Ovary (tissue), 3 donors: ENCODE results near the gene AGBL5.

Experiments
- EP300 ChIP-seq: sonication (generic); formaldehyde crosslinking; IDR thresholded peaks from one replicate; pipeline ENCODE4 v1.6.1; 2017; ENCODE audit warnings: antibody characterized with exemption
- POLR2A ChIP-seq: fragments of 450-650 bp; IDR thresholded peaks from one replicate; pipeline ENCODE4 v1.6.1; 2017; ENCODE audit warnings: antibody characterized with exemption, mild to moderate bottlenecking, moderate library complexity
- TF ChIP-seq, protein P1 (sequence below), 3 donors: fragments of 450-650 bp in 2 of 3; fragments of 200-600 bp in 1 of 3; IDR thresholded peaks; one replicate each; pipeline versions ENCODE4 v1.5.1 to v1.8.0; 2016 to 2022; ENCODE audit warnings: antibody characterized with exemption in 3 of 3, mild to moderate bottlenecking in 1 of 3
- donor health status: DM: no; HTN: no; CAD: no.

DNA sequence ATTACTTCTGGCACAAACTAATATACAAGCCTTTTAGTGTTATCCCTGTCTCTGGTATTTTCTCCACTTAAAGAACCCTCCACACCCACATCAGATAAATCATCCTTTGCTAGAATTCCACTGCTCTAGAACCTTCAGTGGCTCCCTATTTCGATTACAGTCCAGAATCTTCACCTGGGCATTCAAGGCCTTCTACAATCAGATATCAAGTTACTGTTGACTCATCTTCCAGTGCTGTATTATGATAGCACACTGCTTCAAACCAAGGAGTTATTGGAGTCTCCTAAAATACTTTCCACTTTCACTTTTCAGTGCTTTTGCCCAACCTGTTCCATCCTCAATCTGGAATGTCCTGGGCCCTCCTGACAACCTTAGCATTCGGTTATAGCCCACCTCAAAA is 64.1 kb downstream of the AGBL5 start:
- TF ChIP-seq POLR2A, result no peak
- TF ChIP-seq, protein P1, sequence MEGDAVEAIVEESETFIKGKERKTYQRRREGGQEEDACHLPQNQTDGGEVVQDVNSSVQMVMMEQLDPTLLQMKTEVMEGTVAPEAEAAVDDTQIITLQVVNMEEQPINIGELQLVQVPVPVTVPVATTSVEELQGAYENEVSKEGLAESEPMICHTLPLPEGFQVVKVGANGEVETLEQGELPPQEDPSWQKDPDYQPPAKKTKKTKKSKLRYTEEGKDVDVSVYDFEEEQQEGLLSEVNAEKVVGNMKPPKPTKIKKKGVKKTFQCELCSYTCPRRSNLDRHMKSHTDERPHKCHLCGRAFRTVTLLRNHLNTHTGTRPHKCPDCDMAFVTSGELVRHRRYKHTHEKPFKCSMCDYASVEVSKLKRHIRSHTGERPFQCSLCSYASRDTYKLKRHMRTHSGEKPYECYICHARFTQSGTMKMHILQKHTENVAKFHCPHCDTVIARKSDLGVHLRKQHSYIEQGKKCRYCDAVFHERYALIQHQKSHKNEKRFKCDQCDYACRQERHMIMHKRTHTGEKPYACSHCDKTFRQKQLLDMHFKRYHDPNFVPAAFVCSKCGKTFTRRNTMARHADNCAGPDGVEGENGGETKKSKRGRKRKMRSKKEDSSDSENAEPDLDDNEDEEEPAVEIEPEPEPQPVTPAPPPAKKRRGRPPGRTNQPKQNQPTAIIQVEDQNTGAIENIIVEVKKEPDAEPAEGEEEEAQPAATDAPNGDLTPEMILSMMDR (IDR thresholded peaks at IDR 0.05), result no peak
- TF ChIP-seq EP300, result no peak
